NCI-H1930 (cell line): ENCODE measurements around the gene BACE1.

ENCODE experiments used
- DNase-seq, 2 experiments: peaks; one replicate each; lab custom pipeline; 2025; lab: John Stamatoyannopoulos, UW

Gene BACE1

GRCh38 chr11:117305145-117305544 lies 10.9 kb downstream of the BACE1 start:
- no peak for DNase-seq

- DNase-seq, result no peak
Observed at GRCh38 chr11:117303646-117304315, 12.3 kb downstream of the BACE1 start.

GRCh38 chr11:117303101-117303500 lies 13.0 kb downstream of the BACE1 start:
- DNase-seq, result no peak

DNA sequence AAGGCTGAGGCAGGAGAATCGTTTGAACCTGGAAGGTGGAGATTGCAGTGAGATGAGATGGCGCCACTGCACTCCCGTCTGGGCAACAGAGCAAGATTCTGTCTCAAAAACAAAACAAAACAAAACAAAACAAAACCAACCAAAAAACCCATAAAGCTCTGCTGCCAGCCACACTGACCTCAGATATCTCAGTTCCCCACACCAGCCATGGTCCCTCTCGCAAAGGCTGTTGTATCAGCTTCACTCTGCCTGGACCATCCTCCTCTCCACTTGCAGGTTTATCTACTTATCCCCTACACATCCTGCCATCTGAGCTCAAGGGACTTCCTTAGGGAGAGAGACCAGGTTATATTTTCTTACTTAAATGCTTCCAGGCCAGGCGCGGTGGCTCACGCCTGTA lies 13.8 kb downstream of the BACE1 start:
- DNase-seq, result no peak

DNA sequence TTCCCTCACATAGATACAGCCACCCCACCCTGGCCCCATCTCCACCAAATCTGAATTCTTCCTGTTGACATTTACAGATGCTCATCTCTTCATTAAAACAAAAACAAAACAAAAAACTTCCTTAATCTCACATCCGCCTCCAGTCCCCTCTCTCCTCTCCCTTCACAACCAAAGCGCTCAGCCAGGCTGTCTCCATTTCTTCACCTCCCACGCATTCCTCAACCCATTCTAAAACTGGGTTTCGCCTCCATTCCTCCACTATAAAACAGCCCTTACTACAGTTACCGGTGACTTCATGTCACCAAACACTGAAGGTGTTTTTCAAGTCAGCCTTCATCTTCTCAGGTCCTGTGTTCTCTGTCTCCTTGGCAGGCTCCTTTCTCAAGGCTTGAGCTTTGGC lies 15.3 kb downstream of the BACE1 start:
- no peak for DNase-seq

- no peak for DNase-seq
Observed at GRCh38 chr11:117300283-117300663, 15.8 kb downstream of the BACE1 start.

DNA sequence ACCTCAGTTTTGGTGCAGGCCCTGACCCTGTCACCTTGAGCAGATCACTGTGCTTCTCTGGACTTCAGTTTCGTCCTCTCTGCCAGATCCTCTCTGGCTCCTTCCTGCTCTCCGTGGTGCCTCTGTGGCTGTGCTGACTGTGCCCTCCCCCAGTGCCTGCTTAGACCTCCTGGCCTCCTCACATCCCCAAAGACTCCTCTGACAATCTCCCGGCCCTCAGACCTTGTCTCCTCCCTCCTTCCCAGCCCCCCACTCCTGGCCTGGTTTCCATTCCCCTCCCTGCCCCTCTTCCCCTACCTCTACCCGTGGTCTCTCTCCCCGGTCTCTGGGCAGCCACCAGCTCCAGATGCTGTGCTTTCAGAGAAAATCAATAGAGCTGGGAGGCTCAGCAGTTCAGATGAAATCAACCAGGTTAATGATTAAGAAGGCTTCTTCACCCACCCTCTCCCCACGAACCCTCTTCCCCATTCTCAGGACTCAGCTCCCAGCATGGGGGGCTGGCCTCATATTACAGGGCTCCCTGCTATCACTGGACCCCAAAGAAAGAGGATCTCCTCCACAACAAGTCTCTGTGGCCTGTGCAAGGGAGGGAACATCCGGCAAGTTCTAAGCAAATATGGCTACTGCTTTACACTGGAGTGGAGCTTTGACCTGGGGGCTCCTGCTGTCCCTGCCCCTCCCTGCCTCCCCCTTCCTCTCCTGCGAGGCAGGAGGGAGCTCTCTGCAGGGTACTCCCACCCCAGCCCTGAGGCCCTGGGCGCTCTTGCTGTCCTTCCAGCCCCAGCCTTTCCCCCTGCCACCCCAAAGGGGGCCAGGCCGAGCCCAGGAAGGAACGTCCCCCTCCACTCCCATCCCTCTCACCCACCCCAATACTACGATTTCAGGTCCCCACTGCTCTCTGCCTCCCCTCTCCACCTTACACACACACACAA lies 16.4 kb downstream of the BACE1 start:
- DNase-seq, result no peak

GRCh38 chr11:117298195-117298594 lies 17.9 kb downstream of the BACE1 start:
- DNase-seq, result no peak

DNA sequence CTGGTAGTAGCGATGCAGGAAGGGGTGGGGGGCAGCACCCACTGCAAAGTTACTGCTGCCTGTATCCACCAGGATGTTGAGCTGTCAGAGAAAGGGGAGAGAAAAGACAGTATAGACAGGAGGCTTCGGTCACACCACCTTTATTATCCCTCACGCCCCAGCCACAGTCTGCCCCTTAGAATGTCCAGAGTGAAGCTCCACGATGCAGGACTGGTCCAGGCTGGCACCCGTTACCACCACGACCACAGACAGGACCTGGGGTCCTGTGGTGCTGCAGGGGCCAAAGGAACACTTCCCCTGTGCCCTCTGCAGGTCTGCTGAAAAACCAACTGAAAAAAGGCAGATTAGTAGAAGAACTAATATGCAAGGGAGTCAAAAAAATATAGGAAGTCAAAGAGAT lies 19.2 kb downstream of the BACE1 start:
- no peak for DNase-seq

DNA sequence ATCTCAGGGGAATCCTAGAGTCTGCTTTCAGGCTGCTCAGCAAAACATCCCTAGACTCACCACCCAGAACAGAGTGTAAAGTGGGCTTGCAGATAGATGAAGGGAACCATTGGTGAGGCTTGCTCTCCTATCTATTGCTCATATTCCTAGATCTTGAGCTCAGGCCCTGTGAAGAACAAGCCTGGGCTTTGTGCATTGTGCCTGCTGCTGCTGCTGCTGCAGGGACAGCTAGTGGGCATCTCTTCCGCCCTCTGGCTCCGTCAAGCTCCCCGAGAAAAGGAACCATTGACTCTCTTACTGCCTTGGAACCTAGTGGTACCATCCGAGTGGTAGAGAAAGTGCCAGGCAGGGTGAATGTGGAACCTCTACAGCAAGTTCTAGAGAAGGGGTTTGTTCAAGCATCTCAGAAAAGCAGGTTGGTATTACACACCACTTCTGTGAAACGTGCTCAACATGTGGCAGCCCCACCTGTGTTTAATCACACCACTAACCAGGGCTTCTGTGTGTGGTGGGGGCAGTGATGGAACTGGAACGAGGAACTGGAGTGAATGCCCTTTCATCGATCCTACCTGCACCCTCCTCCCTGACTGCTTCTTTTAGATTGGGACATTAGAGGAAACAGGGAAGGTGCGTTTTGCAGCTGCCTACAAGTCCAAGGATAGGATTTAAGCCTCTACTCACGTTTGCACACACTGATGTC lies 20.5 kb downstream of the BACE1 start:
- DNase-seq, result no peak

DNA sequence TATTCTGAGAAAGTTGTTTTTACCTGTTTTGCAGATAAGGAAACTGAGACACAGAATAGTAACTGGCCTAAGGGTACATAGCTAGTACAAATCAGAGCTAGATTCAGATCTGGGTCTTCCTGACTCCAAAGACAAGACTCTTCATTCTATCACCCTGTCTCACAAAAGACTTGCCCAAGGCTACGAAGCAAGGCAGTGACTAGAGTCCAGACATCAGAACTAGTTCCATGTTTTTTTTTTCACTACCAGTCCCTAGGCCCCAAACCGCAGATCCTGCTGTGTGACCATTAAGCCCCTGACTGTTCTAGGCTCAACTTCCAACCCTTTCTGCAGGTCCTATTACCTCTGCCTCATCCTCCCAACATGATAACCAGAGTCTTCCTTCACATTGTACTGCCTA lies 23.4 kb downstream of the BACE1 start:
- DNase-seq, result no peak

GRCh38 chr11:117290809-117291396 lies 25.2 kb downstream of the BACE1 start, which contains the start of gene BACE1-AS:
Gene BACE1-AS (plus strand): TSS chr11:117291346.
- DNase-seq, result no peak

- DNase-seq, result no peak
Observed at GRCh38 chr11:117289795-117290194, 26.3 kb downstream of the BACE1 start.

DNA sequence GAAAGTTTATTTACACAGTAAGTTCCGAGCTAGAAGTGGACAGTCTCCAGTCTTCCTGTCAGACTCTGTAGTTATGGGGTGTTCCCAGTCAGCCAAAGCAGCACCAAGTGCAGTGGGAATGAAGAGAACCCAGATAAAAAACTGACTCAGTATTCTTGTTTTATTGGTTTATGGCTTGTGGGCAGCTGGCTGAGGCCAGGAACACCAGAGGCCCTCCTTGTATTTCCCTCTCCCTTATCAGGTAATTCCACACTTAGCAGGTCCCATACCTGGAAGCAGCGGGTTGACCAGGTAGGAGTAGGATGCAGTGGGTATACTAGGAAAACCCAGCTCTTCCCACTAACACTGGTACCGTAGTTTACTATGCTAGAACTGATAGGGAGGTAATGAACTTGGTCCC lies 28.4 kb downstream of the BACE1 start:
- no peak for DNase-seq

DNA sequence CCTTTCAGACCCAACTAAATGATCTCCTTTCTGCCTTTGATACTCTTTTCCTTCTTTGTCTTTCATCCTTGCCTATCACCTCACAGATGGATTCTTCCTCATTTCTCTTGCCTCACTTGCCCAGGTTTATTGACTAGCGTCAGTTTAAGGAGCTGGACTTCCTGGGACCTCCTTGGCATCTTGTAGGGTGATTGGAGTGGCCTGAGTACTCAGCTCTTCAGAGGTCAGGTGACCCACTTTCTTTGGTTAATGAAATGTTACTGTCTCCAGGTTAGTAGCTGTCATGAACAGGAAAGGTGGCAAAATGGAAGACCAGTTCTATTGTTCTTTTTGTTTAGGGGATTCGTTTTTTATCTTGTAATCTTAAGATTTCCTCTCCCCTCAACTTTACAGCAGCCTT lies 29.5 kb downstream of the BACE1 start:
- DNase-seq, result no peak

DNA sequence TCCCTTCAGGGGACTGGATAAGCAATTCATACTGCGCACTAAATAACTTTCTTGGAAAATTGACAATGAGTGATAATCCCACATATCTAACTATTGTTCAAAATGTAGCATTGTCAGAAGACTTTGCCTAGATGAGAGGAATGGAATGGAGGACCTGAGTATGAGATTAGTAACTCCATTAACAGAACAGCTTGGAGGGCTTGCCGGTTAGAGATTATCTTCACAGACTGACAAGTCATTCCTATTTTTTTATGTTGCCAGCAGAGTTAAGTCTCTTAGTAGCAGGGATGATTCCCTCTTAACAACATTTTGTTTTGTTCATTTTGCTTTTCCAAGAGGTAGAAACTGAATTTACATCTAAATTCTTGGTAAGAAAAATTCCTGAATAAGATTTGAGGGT lies 32.0 kb downstream of the BACE1 start:
- DNase-seq, result no peak

GRCh38 chr11:117282956-117283355 lies 33.1 kb downstream of the BACE1 start:
- no peak for DNase-seq

- DNase-seq, result no peak
Observed at GRCh38 chr11:117281869-117282268, 34.2 kb downstream of the BACE1 start.

- no peak for DNase-seq
Observed at GRCh38 chr11:117281159-117281558, 34.9 kb downstream of the BACE1 start.

GRCh38 chr11:117279711-117280376 lies 36.2 kb downstream of the BACE1 start:
- no peak for DNase-seq

GRCh38 chr11:117278347-117278746 lies 37.7 kb downstream of the BACE1 start:
- no peak for DNase-seq
